ENCODE measurements around the gene POFUT2.
"Not testable (repeated sequence)": the region's sequence is repeated elsewhere in the genome, so short reads cannot be mapped to it uniquely, and the experiment has no call there.

Gene POFUT2

GRCh38 chr21:45325206-45326168 is 37.8 kb upstream of the POFUT2 start:
- no peak for DNase-seq

GRCh38 chr21:45324489-45325205 is 37.0 kb upstream of the POFUT2 start:
- DNase-seq = no peak

GRCh38 chr21:45323487-45324311 is 36.0 kb upstream of the POFUT2 start:
- DNase-seq = no peak

GRCh38 chr21:45322960-45323461 is 35.3 kb upstream of the POFUT2 start:
- DNase-seq = no peak

GRCh38 chr21:45322231-45322959 is 34.7 kb upstream of the POFUT2 start:
- DNase-seq = no peak

GRCh38 chr21:45320261-45321025 is 32.7 kb upstream of the POFUT2 start:
- peak; percentile 23 for DNase-seq

- DNase-seq = no peak
Measured at GRCh38 chr21:45319461-45320211, 31.9 kb upstream of the POFUT2 start.

GRCh38 chr21:45318556-45319404 is 31.1 kb upstream of the POFUT2 start:
- no peak for DNase-seq

GRCh38 chr21:45318146-45318555 is 30.5 kb upstream of the POFUT2 start:
- no peak for DNase-seq

GRCh38 chr21:45317398-45318145 is 29.9 kb upstream of the POFUT2 start:
- no peak for DNase-seq

- DNase-seq = no peak
Measured at GRCh38 chr21:45316871-45317397, 29.2 kb upstream of the POFUT2 start.

GRCh38 chr21:45315676-45316470 is 28.2 kb upstream of the POFUT2 start:
- DNase-seq = not testable (repeated sequence)

- DNase-seq = no peak
Measured at GRCh38 chr21:45313682-45314081, 26.0 kb upstream of the POFUT2 start.

- no peak for DNase-seq
Measured at GRCh38 chr21:45313015-45313414, 25.3 kb upstream of the POFUT2 start.

- no peak for DNase-seq
Measured at GRCh38 chr21:45312296-45312695, 24.6 kb upstream of the POFUT2 start.

- no peak for DNase-seq
Measured at GRCh38 chr21:45310459-45310858, 22.8 kb upstream of the POFUT2 start.

- no peak for DNase-seq
Measured at GRCh38 chr21:45309987-45310381, 22.3 kb upstream of the POFUT2 start.

All from NCI-H1436 (cell line).